H9 (cell line): ENCODE results near the gene ACOT7. TPM values are rescaled to one million over a fixed set of nuclear protein-coding genes. Genes with fewer than 3 reads are reported as not detected.

ENCODE experiments used
- DNase-seq: peaks from one replicate; pipeline ENCODE4 v3.0.0-alpha.2; 2017
- H2AFZ ChIP-seq: one replicate; pipeline ENCODE4 v1.6.1; 2013; ENCODE audit warnings: mild to moderate bottlenecking, low read length, control low read depth, moderate library complexity
- H2AK5ac ChIP-seq: 2 replicates; pipeline ENCODE4 v1.6.1; 2013; ENCODE audit warnings: low read length, control low read depth, mixed read lengths; ENCODE audit not compliant: insufficient read length
- H2BK120ac ChIP-seq: one replicate; pipeline ENCODE4 v1.6.1; 2013; ENCODE audit warnings: low read depth, mild to moderate bottlenecking, low read length, control low read depth, inconsistent platforms; ENCODE audit not compliant: poor library complexity, severe bottlenecking
- H2BK12ac ChIP-seq: 2 replicates; pipeline ENCODE4 v1.6.1; 2013; ENCODE audit warnings: low read length, control low read depth, mixed read lengths, low read depth; ENCODE audit not compliant: insufficient read length
- H2BK15ac ChIP-seq: 2 replicates; pipeline ENCODE4 v1.6.1; 2013; ENCODE audit warnings: low read depth, low read length, control low read depth
- H2BK20ac ChIP-seq: one replicate; pipeline ENCODE4 v1.6.1; 2013; ENCODE audit warnings: low read depth, mild to moderate bottlenecking, low read length, control low read depth, inconsistent platforms; ENCODE audit not compliant: poor library complexity, severe bottlenecking
- H2BK5ac ChIP-seq: 2 replicates; pipeline ENCODE4 v1.6.1; 2013; ENCODE audit warnings: low read length, control low read depth, mixed read lengths; ENCODE audit not compliant: insufficient read length
- H3K14ac ChIP-seq: 2 replicates; pipeline ENCODE4 v1.6.1; 2013; ENCODE audit warnings: low read length, control low read depth; ENCODE audit not compliant: insufficient read depth
- H3K18ac ChIP-seq: 2 replicates; pipeline ENCODE4 v1.6.1; 2013; ENCODE audit warnings: low read depth, mild to moderate bottlenecking, mixed read lengths, low read length, control low read depth; ENCODE audit not compliant: insufficient read length
- H3K23ac ChIP-seq: 2 replicates; pipeline ENCODE4 v1.6.1; 2013; ENCODE audit warnings: low read length, control low read depth, mixed read lengths, low read depth; ENCODE audit not compliant: insufficient read length
- H3K23me2 ChIP-seq: 2 replicates; pipeline ENCODE4 v1.6.1; 2013; ENCODE audit warnings: low read depth, mild to moderate bottlenecking, mixed read lengths, low read length, control low read depth; ENCODE audit not compliant: insufficient read length, poor library complexity, severe bottlenecking
- H3K27ac ChIP-seq: 2 replicates; pipeline ENCODE4 v1.5.1; 2013; ENCODE audit warnings: low read length, control low read depth, mixed read lengths, low read depth; ENCODE audit not compliant: insufficient read length
- H3K27me3 ChIP-seq: 2 replicates; pipeline ENCODE4 v1.6.1; 2013; ENCODE audit warnings: low read length, control low read depth, inconsistent platforms; ENCODE audit not compliant: insufficient read depth
- H3K4ac ChIP-seq: 2 replicates; pipeline ENCODE4 v1.6.1; 2013; ENCODE audit warnings: low read depth, mild to moderate bottlenecking, control low read depth, inconsistent platforms, low read length, moderate library complexity
- H3K4me1 ChIP-seq: 2 replicates; pipeline ENCODE4 v1.6.1; 2013; ENCODE audit warnings: low read length, control low read depth, inconsistent platforms; ENCODE audit not compliant: insufficient read depth
- H3K4me2 ChIP-seq: 2 replicates; pipeline ENCODE4 v1.6.1; 2013; ENCODE audit warnings: low read length, control low read depth, mixed read lengths; ENCODE audit not compliant: insufficient read length, insufficient read depth
- H3K56ac ChIP-seq: 2 replicates; pipeline ENCODE4 v1.6.1; 2013; ENCODE audit warnings: low read depth, mild to moderate bottlenecking, mixed read lengths, low read length, control low read depth; ENCODE audit not compliant: insufficient read length
- H3K79me1 ChIP-seq: 2 replicates; pipeline ENCODE4 v1.6.1; 2013; ENCODE audit warnings: low read depth, mild to moderate bottlenecking, moderate library complexity, low read length, control low read depth, inconsistent platforms; ENCODE audit not compliant: insufficient read depth, poor library complexity, severe bottlenecking
- H3K79me2 ChIP-seq: 2 replicates; pipeline ENCODE4 v1.6.1; 2013; ENCODE audit warnings: low read length, control low read depth, inconsistent platforms; ENCODE audit not compliant: insufficient read depth
- H3K9ac ChIP-seq: 2 replicates; pipeline ENCODE4 v1.6.1; 2013; ENCODE audit warnings: low read length, control low read depth, mixed read lengths; ENCODE audit not compliant: insufficient read length; ENCODE audit errors: extremely low read depth
- H3K9me3 ChIP-seq: one replicate; pipeline ENCODE4 v1.6.1; 2013; ENCODE audit warnings: low read depth, low read length, inconsistent platforms; ENCODE audit not compliant: control insufficient read depth
- H3T11ph ChIP-seq: one replicate; pipeline ENCODE4 v1.6.1; 2013; ENCODE audit warnings: mild to moderate bottlenecking, low read length, control low read depth, inconsistent platforms
- H4K20me1 ChIP-seq: one replicate; pipeline ENCODE4 v1.6.1; 2013; ENCODE audit not compliant: control insufficient read depth, insufficient read length, insufficient read depth
- H4K5ac ChIP-seq: 2 replicates; pipeline ENCODE4 v1.6.1; 2013; ENCODE audit warnings: low read depth, mild to moderate bottlenecking, mixed read lengths, low read length, control low read depth; ENCODE audit not compliant: insufficient read length
- H4K8ac ChIP-seq: replicated peaks from 2 replicates; pipeline ENCODE4 v1.6.1; 2013; ENCODE audit warnings: low read length, control low read depth, mixed read lengths, low read depth; ENCODE audit not compliant: insufficient read length
- H4K91ac ChIP-seq: 2 replicates; pipeline ENCODE4 v1.6.1; 2013; ENCODE audit warnings: low read depth, mild to moderate bottlenecking, moderate library complexity, mixed read lengths, low read length, control low read depth; ENCODE audit not compliant: insufficient read length
- H3K27ac Mint-ChIP-seq, 3 experiments: 2 replicates in 2 of 3; 3 replicates in 1 of 3; pipeline ENCODE4 v1.8.0; 2020 to 2021; ENCODE audit warnings: mixed read lengths in 3 of 3, mild to moderate bottlenecking in 1 of 3, moderate library complexity in 1 of 3
- H3K27me3 Mint-ChIP-seq: 2 replicates; pipeline ENCODE4 v1.8.0; 2021; ENCODE audit warnings: low read depth, mild to moderate bottlenecking, moderate library complexity, mixed read lengths
- H3K36me3 Mint-ChIP-seq, 3 experiments: 2 replicates in 2 of 3; 3 replicates in 1 of 3; pipeline ENCODE4 v1.8.0; 2020 to 2021; ENCODE audit warnings: low read depth in 3 of 3, mixed read lengths in 3 of 3; ENCODE audit not compliant: insufficient read depth in 1 of 3
- H3K4me1 Mint-ChIP-seq, 2 experiments: 2 replicates each; pipeline ENCODE4 v1.8.0; 2020; ENCODE audit warnings: mixed read lengths in 2 of 2
- H3K4me3 Mint-ChIP-seq, 2 experiments: 2 replicates in 1 of 2; 3 replicates in 1 of 2; pipeline ENCODE4 v1.8.0; 2020 to 2021; ENCODE audit warnings: mild to moderate bottlenecking in 2 of 2, mixed read lengths in 2 of 2, moderate library complexity in 1 of 2
- H3K9me3 Mint-ChIP-seq, 2 experiments: 2 replicates in 1 of 2; 3 replicates in 1 of 2; pipeline ENCODE4 v1.8.0; 2020; ENCODE audit warnings: mild to moderate bottlenecking in 2 of 2, mixed read lengths in 2 of 2, moderate library complexity in 1 of 2
- CTCF ChIP-seq: fragments of 200-600 bp; sonication (generic); conservative IDR thresholded peaks from 3 replicates; pipeline ENCODE4 v1.8.0; 2021; ENCODE audit warnings: antibody characterized with exemption, mild to moderate bottlenecking
- WGBS: extraction: QIAGEN DNeasy Blood & Tissue Kit; methylation state at CpG from one replicate; pipeline ENCODE4 v1.1.7; 2013; ENCODE audit warnings: missing lambda C conversion rate, low lambda C conversion rate, mixed read lengths; ENCODE audit not compliant: insufficient read length; ENCODE audit errors: extremely low coverage; 5-methylcytosine and 5-hydroxymethylcytosine counted together
- total RNA-seq: library from RNA; stranded (reverse); gene quantifications from 2 replicates; pipeline ENCODE4 v1.2.1, GENCODE V29; 2021

The ACOT7 gene
- total RNA-seq, 1 experiment from 2014 or later: 87.4 TPM

GRCh38 chr1:6258675-6259074 lies 134.9 kb downstream of the ACOT7 start:
- Histone ChIP-seq H3K9ac (no peak overlapping the region), H3K4ac (no peak overlapping the region), H3K27ac (no peak overlapping the region), H2BK12ac (no peak overlapping the region), H2AFZ (no peak overlapping the region), H3K79me2 (no peaks in the 10 kb centered on the region), H3K14ac (no peak overlapping the region), H3K27me3 (peaks cover 7% of the 10 kb centered on the region; the same call in 1 of the 2 replicates), H3K56ac (no peak overlapping the region), H3T11ph (no peak overlapping the region), H4K20me1 (no peaks in the 10 kb centered on the region), H2BK20ac (no peak overlapping the region), H2BK15ac (no peak overlapping the region), H3K23ac (no peak overlapping the region), H3K79me1 (no peaks in the 10 kb centered on the region), H4K8ac (no peak overlapping the region), H3K4me2 (no peak overlapping the region), H4K91ac (no peak overlapping the region), H4K5ac (no peak overlapping the region), H3K23me2 (peaks cover 4% of the 10 kb centered on the region), H2AK5ac (no peak overlapping the region), H2BK120ac (no peak overlapping the region), H3K4me1 (no peaks in the 10 kb centered on the region), H2BK5ac (no peak overlapping the region), H3K18ac (no peak overlapping the region), H3K9me3 (no peaks in the 10 kb centered on the region)
- peaks cover 0 to 3% (median 0%) of the 10 kb centered on the region in 3 experiments; a peak in 4 of 7 replicates for H3K36me3 Mint-ChIP-seq
- no CpG with 5 or more reads among the region's 10 CpGs for WGBS
- H3K9me3 Mint-ChIP-seq: no peaks in the 10 kb centered on the region
- H3K27me3 Mint-ChIP-seq: peaks cover 46% of the 10 kb centered on the region
- H3K4me3 Mint-ChIP-seq: no peak overlapping the region; a peak in 1 of 5 replicates
- TF ChIP-seq CTCF: no peak
- H3K4me1 Mint-ChIP-seq: peaks cover 4 to 11% of the 10 kb centered on the region in 2 experiments; a peak in 3 of 4 replicates
- no peak overlapping the region for H3K27ac Mint-ChIP-seq
- no peak for DNase-seq
